HG02840 (cell line): ENCODE measurements around the gene WDR47.
"Not testable (repeated sequence)": the region's sequence is repeated elsewhere in the genome, so short reads cannot be mapped to it uniquely, and the experiment has no call there.

ENCODE experiments used
- ATAC-seq: cut with Tn5 transposase; IDR thresholded peaks from one replicate; pipeline ENCODE4 v1.9.1; 2021; ENCODE audit warnings: mild to moderate bottlenecking, moderate library complexity, moderate number of reproducible peaks; ENCODE audit not compliant: unreplicated experiment, low FRiP score

Gene WDR47

GRCh38 chr1:108969346-108969745 is 72.6 kb downstream of the WDR47 start:
- no peak for ATAC-seq

DNA sequence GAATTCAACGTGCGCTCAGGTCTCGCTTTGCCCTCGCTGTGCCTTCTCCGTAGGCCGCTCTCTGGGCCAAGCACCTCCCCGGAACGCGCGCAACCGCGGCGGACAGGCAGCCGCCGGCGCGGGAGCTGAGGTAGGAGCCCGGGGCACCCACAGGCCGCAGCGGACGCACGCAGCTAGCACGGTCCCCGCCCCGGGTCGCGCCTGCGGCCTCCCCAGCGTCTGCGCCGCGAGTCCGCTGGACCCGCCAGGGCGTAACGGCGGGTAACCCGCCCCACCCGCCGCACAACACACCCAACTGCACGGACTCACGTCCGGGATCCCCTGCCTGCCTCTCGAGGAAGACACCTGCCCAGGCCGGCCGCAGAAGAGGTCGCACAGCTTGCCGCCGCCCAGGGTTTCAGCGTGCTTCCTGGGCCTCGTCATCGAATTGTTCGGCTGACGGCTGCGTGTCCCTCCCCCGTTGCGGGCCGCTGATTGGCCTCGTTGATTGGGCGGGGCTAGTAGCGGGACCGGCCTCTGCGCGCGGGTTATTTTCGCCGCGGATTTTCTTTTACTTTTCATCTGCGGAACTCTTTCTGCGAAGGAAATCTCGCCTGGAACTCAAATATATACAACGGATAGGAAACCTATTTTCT is 78.7 kb downstream of the WDR47 start, which contains the start of gene CLCC1:
TSS of gene CLCC1 (minus strand) at position 433 of the 635 bp plus-strand sequence. CDS start 13,047 bp downstream, outside the sequence.
- peak; percentile 92 for ATAC-seq

GRCh38 chr1:108962681-108963051 is 79.2 kb downstream of the WDR47 start:
- ATAC-seq = no peak

DNA sequence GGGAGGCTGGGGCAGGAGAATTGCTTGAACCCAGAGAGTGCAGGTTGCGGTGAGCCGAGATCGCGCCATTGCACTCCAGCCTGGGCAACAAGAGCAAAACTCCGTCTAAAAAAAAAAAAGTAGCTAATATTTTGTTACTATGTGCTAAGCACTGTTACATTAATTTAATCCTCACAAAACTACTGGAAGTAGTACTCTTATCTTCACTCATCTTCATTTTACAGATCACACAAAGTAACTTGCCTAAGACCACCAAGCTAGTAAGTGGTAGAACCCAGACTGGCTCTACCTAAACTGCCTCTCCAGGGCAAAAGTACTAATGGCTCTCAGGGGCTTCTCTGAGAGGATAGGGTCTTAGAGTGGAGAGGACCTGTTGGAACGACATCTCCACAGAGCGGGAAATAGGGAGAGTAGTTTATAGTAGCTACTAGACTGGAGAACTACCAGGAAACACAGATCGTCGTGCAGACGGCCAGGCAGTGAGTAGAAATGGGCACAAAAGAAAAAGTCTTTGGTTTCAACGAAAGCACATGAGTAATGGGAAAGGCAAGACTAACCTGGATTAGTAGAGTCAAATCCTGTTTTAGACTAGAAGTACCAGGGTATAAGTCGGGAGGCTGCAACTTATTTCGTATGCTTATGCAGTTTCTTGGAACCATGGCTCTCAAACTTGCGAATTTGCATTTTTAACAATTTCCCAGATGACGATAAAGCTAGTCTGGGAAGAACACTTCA is 80.0 kb downstream of the WDR47 start:
- no peak for ATAC-seq

DNA sequence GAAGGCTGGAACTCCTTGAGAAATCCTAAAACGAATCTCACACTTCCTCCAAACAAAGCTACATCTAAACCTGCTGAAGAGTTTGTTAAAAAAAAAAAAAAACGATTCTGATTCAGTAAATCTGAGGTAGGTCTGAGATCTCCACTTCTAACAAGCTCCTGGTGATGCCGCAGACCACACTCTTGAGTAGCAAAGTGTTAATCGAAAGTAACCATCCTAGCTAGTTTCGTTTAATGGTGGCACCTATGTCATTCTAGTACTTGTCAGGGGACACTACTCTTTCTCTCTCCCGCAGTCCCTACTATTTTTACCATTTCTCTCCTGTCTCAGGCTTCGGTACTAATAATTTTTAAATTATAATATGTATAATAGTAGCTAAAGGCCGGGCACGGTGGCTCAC is 80.7 kb downstream of the WDR47 start:
- no peak for ATAC-seq

DNA sequence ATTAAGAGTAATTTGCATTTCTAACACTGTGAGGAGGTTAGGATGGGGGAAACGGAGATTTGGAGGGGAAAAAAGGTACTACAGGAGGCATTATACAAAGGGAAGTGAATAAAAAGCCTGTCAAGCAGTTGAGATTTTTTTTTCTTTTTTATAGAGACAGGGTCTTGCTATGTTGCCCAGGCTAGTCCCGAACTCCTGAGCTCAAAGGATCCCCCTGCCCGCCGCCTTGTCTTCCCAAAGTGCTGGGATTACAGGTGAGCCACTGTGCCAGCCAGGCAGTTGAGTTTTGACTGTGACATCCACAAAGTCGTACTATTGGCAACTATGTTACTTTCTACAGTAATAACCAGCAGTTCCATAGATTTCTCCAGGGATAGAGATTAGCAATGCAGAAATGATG is 81.2 kb downstream of the WDR47 start:
- ATAC-seq = no peak

GRCh38 chr1:108957888-108958287 is 84.0 kb downstream of the WDR47 start:
- ATAC-seq = no peak

DNA sequence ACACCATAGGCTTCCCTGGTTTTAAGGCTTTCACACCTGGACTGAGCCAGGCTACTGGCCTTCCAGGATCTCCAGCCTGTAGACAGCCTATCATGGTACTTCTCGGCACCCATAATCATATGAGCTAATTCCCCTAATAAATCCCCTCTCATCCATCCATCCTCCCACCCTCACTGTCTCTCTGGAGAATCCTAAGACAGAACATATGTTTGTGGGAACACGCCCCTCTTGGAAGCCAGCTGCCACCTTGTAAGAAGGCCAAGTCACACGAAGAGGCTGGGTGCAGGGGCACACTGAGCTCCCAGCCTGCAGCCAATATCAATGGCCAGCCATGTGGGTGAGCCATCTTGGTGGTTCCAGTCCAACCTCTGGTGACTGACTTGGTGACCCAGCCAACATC is 86.0 kb downstream of the WDR47 start:
- ATAC-seq = no peak

DNA sequence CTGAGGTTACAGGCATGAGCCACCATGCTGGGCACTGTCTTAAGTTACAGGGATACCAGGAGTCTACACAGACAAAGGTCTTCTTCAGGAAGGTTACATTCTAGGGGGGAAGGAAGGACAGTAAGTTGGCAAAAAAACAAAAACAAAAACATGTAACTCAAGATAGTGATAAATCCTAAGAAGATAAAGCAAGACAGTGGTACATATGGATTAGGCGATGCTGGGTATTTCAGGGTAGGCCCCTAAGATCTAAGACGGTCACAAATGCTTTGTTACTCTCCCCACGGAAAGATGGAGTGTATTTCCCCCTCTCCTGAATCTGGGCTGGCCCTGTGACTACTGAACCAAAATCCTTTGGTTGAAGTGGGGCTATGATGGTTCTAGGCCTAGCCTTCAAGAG is 86.8 kb downstream of the WDR47 start:
- ATAC-seq = no peak

DNA sequence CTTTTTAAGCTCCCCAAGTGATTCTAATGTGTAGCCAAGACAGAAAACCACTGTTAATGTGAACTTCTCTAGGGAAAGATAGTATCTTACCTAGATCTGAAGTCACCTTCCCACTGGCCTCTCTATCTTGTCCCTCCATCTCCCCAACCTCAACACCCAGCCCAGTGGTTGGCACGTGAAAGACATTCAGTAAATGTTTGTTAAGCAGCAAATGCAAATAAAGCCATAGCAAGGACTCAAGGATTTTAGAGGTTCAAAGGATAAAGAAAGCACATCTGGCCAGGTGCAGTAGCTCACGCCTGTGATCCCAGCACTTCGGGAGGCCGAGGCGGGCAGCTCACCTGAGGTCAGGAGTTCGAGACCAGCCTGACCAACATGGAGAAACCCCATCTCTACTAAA is 88.5 kb downstream of the WDR47 start:
- ATAC-seq = no peak

DNA sequence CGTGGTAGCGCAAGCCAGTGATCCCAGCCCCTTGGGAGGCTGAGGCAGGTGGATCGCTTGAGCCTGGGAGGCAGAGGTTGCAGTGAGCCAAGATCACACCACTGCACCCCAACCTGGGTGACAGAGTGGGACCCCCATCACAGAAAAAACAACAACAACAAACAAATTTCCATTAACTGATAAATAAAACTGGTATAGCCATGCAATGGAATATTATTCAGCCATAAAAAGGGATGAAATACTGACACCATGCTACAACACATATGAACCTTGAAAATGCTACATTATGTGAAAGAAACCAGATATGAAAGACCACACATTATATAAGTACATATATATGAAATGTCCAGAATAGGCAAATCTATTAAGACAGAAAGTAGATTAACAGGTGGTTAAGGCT is 90.7 kb downstream of the WDR47 start:
- no peak for ATAC-seq

- no peak for ATAC-seq
These were observed 92.9 kb downstream of the WDR47 start for GRCh38 chr1:108949044-108949443.

DNA sequence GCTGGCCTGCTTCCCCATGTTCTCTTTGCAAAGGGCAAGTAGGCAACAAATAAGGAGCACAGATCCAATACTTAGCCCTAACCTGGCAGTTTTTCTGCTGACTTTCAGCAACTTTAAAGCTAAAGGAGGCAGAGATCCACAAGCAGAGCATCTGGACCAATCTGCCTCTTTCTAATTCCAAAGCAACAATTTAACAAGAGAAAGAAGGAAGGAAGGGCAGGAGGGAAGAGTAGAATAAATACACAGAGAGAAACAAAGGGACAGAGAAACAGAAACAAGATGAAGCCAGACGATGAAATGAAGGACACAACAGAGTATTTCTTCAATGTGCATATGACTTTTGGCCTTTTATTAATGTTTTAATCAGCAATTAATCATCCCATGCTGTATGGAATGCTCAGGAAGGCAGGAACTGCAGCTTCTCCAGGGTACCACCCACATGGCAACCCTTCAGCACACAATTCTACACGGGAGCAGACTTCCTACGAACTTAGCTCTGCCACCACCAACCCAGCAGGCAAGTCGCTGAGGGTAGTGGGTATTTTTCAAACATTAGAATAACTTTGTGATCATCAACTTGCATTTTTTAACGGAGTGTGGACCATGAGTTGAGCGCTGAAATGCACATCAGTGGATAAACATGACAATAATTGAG is 93.9 kb downstream of the WDR47 start:
- ATAC-seq = no peak

DNA sequence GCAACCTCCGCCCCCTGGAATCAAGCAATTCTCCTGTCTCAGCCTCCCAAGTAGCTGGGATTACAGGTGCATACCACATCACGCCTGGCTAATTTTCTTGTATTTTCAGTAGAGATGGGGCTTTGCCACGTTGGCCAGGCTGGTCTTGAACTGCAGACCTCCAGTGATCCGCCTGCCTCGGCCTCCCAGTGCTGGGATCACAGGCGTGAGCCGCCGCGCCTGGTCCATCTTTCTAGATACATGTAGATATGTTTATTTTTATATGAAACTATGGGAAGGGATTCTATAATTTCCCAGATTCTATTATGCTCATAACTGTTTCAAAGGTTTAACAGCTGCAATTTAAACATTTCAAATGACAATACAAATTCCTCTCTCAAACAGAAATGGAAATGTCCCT is 105.7 kb downstream of the WDR47 start:
- ATAC-seq = no peak

GRCh38 chr1:108933944-108934343 is 108.0 kb downstream of the WDR47 start:
- ATAC-seq = no peak

GRCh38 chr1:108927565-108927964 is 114.3 kb downstream of the WDR47 start:
- ATAC-seq = not testable (repeated sequence)

DNA sequence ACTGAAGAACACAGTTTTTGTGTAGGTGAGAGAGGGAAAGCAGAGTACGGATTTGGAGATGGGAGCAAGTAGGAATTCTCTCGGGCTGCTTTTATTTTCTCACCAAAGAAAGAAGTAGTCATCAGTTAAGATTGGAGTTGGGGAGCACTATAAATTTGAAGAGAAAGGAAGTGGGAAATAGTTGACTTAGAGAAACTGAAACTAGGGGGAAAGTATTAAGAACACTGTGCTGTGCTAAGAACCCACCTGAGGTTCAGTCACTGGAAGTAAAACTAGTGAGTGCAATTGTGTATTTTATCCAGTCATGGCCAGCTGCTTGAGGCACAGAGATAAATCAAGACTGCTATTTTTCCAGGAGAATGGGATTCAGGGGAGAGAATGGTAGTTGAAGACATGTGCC is 116.0 kb downstream of the WDR47 start:
- no peak for ATAC-seq
